GM12878 (cell line): ENCODE results near the gene PACS1. TPM values are rescaled to one million over a fixed set of nuclear protein-coding genes. Genes with fewer than 3 reads are reported as not detected.

ENCODE experiments used
- ATAC-seq: fragments of 200-7000 bp; cut with Tn5 transposase; 3 replicates; pipeline ENCODE4 v1.9.1; 2020; ENCODE audit warnings: mild to moderate bottlenecking, moderate library complexity
- BruUV-seq: library from RNA; stranded (reverse); fragments of 400-500 nt; replicated peaks from 2 replicates; lab custom pipeline; 2021; lab: Mats Ljungman, UMichigan
- CTCF ChIA-PET: fragments of 300-600 bp; sonication (Branson Sonifier 250); formaldehyde crosslinking; extraction: SDS; loops from one replicate; lab custom pipeline; 2021; ENCODE audit warnings: inconsistent platforms; lab: Yijun Ruan, JAX
- POLR2A ChIA-PET: fragments of 350-600 bp; formaldehyde crosslinking; extraction: SDS; loops from one replicate; lab custom pipeline; 2021; ENCODE audit warnings: inconsistent platforms; lab: Charles Lee
- RAD21 ChIA-PET: fragments of 300-600 bp; sonication (Branson Sonifier 250); formaldehyde crosslinking; loops from one replicate; lab custom pipeline; 2023; ENCODE audit warnings: antibody characterized with exemption; ENCODE audit not compliant: unreplicated experiment; lab: Charles Lee
- SMC1A ChIA-PET: fragments of 300-600 bp; sonication (Branson Sonifier 250); formaldehyde crosslinking; loops from one replicate; lab custom pipeline; 2023; ENCODE audit not compliant: unreplicated experiment, uncharacterized antibody; lab: Charles Lee
- DNase-seq: peaks from one replicate; pipeline ENCODE4 v3.0.0-alpha.2; 2011; ENCODE audit warnings: low read depth, low spot score
- FAIRE-seq: peaks from 3 replicates; lab custom pipeline; 2011; peaks lifted over from hg19 to GRCh38; lab: Jason Lieb, UNC
- H2AFZ ChIP-seq: 2 replicates; pipeline ENCODE4 v1.6.0; 2011; ENCODE audit warnings: low read depth, low read length, control low read depth; ENCODE audit not compliant: control insufficient read depth
- H3K27ac ChIP-seq: 2 replicates; pipeline ENCODE4 v1.5.1; 2011; ENCODE audit warnings: control low read depth; ENCODE audit not compliant: control insufficient read depth, insufficient read depth
- H3K27me3 ChIP-seq, 2 experiments: replicated peaks in 1 of 2; 2 replicates each; pipeline versions ENCODE4 v1.6.0 to v1.6.1; 2011; ENCODE audit warnings: low read length in 1 of 2; ENCODE audit not compliant: control insufficient read depth in 2 of 2, insufficient read depth in 2 of 2
- H3K36me3 ChIP-seq, 2 experiments: 2 replicates each; pipeline ENCODE4 v1.5.1; 2011; ENCODE audit warnings: low read length in 1 of 2; ENCODE audit not compliant: control insufficient read depth in 2 of 2, insufficient read depth in 2 of 2
- H3K4me1 ChIP-seq: 2 replicates; pipeline ENCODE4 v1.6.1; 2011; ENCODE audit warnings: mild to moderate bottlenecking, low read length, moderate library complexity, mixed read lengths; ENCODE audit not compliant: control insufficient read depth, insufficient read depth
- H3K4me2 ChIP-seq: 2 replicates; pipeline ENCODE4 v1.6.0; 2011; ENCODE audit warnings: control low read depth; ENCODE audit not compliant: control insufficient read depth, insufficient read depth
- H3K4me3 ChIP-seq: fragments of 200-600 bp; sonication (generic); 2 replicates; pipeline ENCODE4 v1.5.1; 2016
- H3K79me2 ChIP-seq: 2 replicates; pipeline ENCODE4 v1.6.0; 2011; ENCODE audit warnings: low read length; ENCODE audit not compliant: control insufficient read depth, insufficient read depth
- H3K9ac ChIP-seq: 2 replicates; pipeline ENCODE4 v1.8.0; 2011; ENCODE audit warnings: low read length, control low read depth, mixed read lengths; ENCODE audit not compliant: control insufficient read depth, insufficient read depth
- H3K9me3 ChIP-seq: replicated peaks from 3 replicates; pipeline ENCODE4 v1.5.1; 2011; ENCODE audit warnings: mild to moderate bottlenecking, low read length; ENCODE audit not compliant: control insufficient read depth, insufficient read depth
- H4K20me1 ChIP-seq: 2 replicates; pipeline ENCODE4 v1.6.0; 2011; ENCODE audit not compliant: control insufficient read depth, insufficient read depth
- BHLHE40 ChIP-seq, 2 experiments: fragments of 450-650 bp in 1 of 2; IDR thresholded peaks; 2 replicates each; pipeline ENCODE4 v1.6.1; 2011 to 2017; ENCODE audit warnings: low read depth in 2 of 2, borderline replicate concordance in 1 of 2, improper control_type of control experiment in 1 of 2, low read length in 1 of 2, mild to moderate bottlenecking in 1 of 2
- CREM ChIP-seq: IDR thresholded peaks from 2 replicates; pipeline ENCODE4 v1.6.1; 2014; ENCODE audit warnings: antibody characterized with exemption, low read depth
- MEF2A ChIP-seq: IDR thresholded peaks from 2 replicates; pipeline ENCODE4 v1.6.1; 2011; ENCODE audit warnings: low read depth, mild to moderate bottlenecking, low read length, moderate library complexity; ENCODE audit not compliant: insufficient read depth
- MXI1 ChIP-seq: fragments of 150-350 bp; IDR thresholded peaks from 2 replicates; pipeline ENCODE4 v1.6.1; 2011; ENCODE audit warnings: low read depth, mild to moderate bottlenecking, inconsistent platforms, low read length, improper control_type of control experiment
- NFYA ChIP-seq: IDR thresholded peaks from 2 replicates; pipeline ENCODE4 v1.6.1; 2011; ENCODE audit warnings: low read depth, mild to moderate bottlenecking, low read length, improper control_type of control experiment, borderline replicate concordance
- NR2C1 ChIP-seq: fragments of 450-650 bp; IDR thresholded peaks from 2 replicates; pipeline ENCODE4 v1.6.1; 2017; ENCODE audit warnings: antibody characterized with exemption, mild to moderate bottlenecking, moderate library complexity
- PAX8 ChIP-seq: fragments of 450-650 bp; IDR thresholded peaks from 2 replicates; pipeline ENCODE4 v1.6.1; 2017; ENCODE audit warnings: mild to moderate bottlenecking, moderate library complexity
- RB1 ChIP-seq: fragments of 450-650 bp; formaldehyde crosslinking; IDR thresholded peaks from 2 replicates; pipeline ENCODE4 v1.6.1; 2017; ENCODE audit warnings: mild to moderate bottlenecking, borderline replicate concordance
- SUPT20H ChIP-seq: IDR thresholded peaks from 2 replicates; pipeline ENCODE4 v1.6.1; 2011; ENCODE audit warnings: low read depth, mild to moderate bottlenecking, low read length, moderate library complexity, borderline replicate concordance; ENCODE audit not compliant: control insufficient read depth
- YBX1 ChIP-seq: fragments of 450-650 bp; IDR thresholded peaks from 2 replicates; pipeline ENCODE4 v1.6.1; 2016; ENCODE audit warnings: antibody characterized with exemption
- WGBS: methylation state at CpG from one replicate; pipeline ENCODE4 v1.1.6; 2016; ENCODE audit warnings: low lambda C conversion rate; ENCODE audit not compliant: insufficient replicate concordance, insufficient coverage; ENCODE audit errors: missing lambda C conversion rate; 5-methylcytosine and 5-hydroxymethylcytosine counted together
- in situ Hi-C: fragments of 300-500 bp; cut with MboI; formaldehyde crosslinking; loops from 9 replicates; pipeline ENCODE4 v1.14.3; 2018; ENCODE audit warnings: mixed read lengths
- intact Hi-C: fragments of 100-400 bp; cut with micrococcal nuclease; formaldehyde crosslinking; loops from one replicate; pipeline ENCODE4 v1.14.2; 2022; ENCODE audit not compliant: unreplicated experiment
- polyA plus RNA-seq, 11 experiments: library from polyadenylated mRNA; depleted of rRNA in 4 of 11; unstranded in 6 of 11; stranded (reverse) in 5 of 11; fragments of >200 nt; fragmentation: Nextera tagmentation in 4 of 11; fragmentation: Illumina TruSeq in 1 of 11; extraction: Ambion mirVana in 4 of 11; extraction: Trizol in 1 of 11; gene quantifications; 1 replicate in 1 of 11; 2 replicates in 10 of 11; pipeline versions ENCODE4 v1.2.1 to v1.2.3, GENCODE V29; 2011 to 2016; ENCODE audit warnings: inconsistent platforms in 2 of 11, missing spikeins in 2 of 11, low read depth in 1 of 11
- total RNA-seq, 4 experiments: library from RNA; depleted of rRNA in 3 of 4; stranded (reverse); fragments of >200 nt in 3 of 4; fragmentation: Illumina TruSeq in 1 of 4; extraction: Trizol in 1 of 4; gene quantifications; 2 replicates each; pipeline versions ENCODE4 v1.2.1 to v1.2.3, GENCODE V29; 2013 to 2021
- TF ChIP-seq, protein P1 (sequence below): IDR thresholded peaks from 2 replicates; pipeline ENCODE4 v1.6.1; 2012; ENCODE audit warnings: low read depth, low read length, improper control_type of control experiment
- TF ChIP-seq, protein P2 (sequence below), 3 experiments: IDR thresholded peaks in 2 of 3; conservative IDR thresholded peaks in 1 of 3; 2 replicates each; pipeline ENCODE4 v1.5.1; 2011; ENCODE audit warnings: low read depth in 3 of 3, low read length in 3 of 3, mild to moderate bottlenecking in 3 of 3, control low read depth in 2 of 3, moderate library complexity in 2 of 3, inconsistent platforms in 1 of 3, mixed read lengths in 1 of 3; ENCODE audit not compliant: control insufficient read depth in 2 of 3, insufficient read depth in 1 of 3; ENCODE audit errors: extremely low read depth in 1 of 3
- TF ChIP-seq, protein P3 (sequence below): IDR thresholded peaks from 2 replicates; pipeline ENCODE4 v1.6.1; 2011; ENCODE audit warnings: mild to moderate bottlenecking, low read depth, low read length, moderate library complexity; ENCODE audit not compliant: insufficient replicate concordance
- TF ChIP-seq, protein P4 (sequence below): IDR thresholded peaks from 2 replicates; pipeline ENCODE4 v1.6.1; 2011; ENCODE audit warnings: borderline replicate concordance, low read depth, mild to moderate bottlenecking, moderate library complexity, low read length; ENCODE audit not compliant: insufficient read depth, poor library complexity, severe bottlenecking

Gene PACS1
- total and polyA plus RNA-seq, 10 of the 15 experiments (the other 5 are each of a cell fraction or from before 2014, with no cell fraction given) = 1.1 to 74.3 (median 17.9) TPM

DNA sequence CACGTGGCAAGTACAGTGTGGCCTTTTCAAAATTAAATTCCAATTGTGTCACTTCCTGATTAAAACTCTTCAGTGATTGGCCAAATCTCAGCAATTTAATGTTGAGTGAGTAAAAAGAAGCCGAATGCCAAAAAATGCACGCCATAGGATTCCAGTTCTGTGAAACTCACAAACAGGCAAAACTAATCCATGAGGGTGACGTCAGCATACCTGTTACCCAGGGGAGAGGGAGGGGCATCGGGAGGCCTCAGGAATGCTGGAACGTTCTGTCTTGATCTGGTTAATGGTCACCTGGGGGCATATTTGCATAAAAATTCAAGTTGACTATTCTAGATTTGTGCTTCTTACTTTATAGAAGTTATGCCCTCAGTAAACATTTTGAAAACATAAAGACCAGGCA, 158.4 kb downstream of the PACS1 start:
- RAD21 ChIA-PET = no interaction called here
- POLR2A ChIA-PET = no interaction called here
- Histone ChIP-seq H3K27me3 (no peaks in the 10 kb centered on the region), H3K9me3 (no peaks in the 10 kb centered on the region), H3K4me3 (no peak overlapping the region), H3K27ac (no peak overlapping the region), H3K4me1 (no peaks in the 10 kb centered on the region), H3K4me2 (no peak overlapping the region), H3K79me2 (no peaks in the 10 kb centered on the region), H2AFZ (no peak overlapping the region), H3K36me3 (peaks cover 10 to 38% of the 10 kb centered on the region in 2 experiments; a peak in 3 of 4 replicates), H3K9ac (no peak overlapping the region), H4K20me1 (no peaks in the 10 kb centered on the region)
- no peak for FAIRE-seq
- intact Hi-C loops = no loop called here
- BruUV-seq = no TSS peak
- in situ Hi-C loops = no loop called here
- no peak for ATAC-seq
- SMC1A ChIA-PET = no interaction called here
- WGBS = 80% methylated on average over 6 of the region's 6 CpGs
- CTCF ChIA-PET = no interaction called here
- DNase-seq = no peak
- TF ChIP-seq SUPT20H (no peak), MXI1 (no peak), RB1 (no peak), CREM (no peak), NFYA (no peak), MEF2A (no peak), BHLHE40 (IDR thresholded peaks at IDR 0.05; ENCODE audit: borderline replicate concordance in 1 of 2, low read depth in 2 of 2, low read length in 1 of 2) (no peak), YBX1 (no peak), NR2C1 (no peak), PAX8 (no peak)
- TF ChIP-seq, protein P1, sequence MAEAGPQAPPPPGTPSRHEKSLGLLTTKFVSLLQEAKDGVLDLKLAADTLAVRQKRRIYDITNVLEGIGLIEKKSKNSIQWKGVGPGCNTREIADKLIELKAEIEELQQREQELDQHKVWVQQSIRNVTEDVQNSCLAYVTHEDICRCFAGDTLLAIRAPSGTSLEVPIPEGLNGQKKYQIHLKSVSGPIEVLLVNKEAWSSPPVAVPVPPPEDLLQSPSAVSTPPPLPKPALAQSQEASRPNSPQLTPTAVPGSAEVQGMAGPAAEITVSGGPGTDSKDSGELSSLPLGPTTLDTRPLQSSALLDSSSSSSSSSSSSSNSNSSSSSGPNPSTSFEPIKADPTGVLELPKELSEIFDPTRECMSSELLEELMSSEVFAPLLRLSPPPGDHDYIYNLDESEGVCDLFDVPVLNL = no peak
- TF ChIP-seq, protein P2, sequence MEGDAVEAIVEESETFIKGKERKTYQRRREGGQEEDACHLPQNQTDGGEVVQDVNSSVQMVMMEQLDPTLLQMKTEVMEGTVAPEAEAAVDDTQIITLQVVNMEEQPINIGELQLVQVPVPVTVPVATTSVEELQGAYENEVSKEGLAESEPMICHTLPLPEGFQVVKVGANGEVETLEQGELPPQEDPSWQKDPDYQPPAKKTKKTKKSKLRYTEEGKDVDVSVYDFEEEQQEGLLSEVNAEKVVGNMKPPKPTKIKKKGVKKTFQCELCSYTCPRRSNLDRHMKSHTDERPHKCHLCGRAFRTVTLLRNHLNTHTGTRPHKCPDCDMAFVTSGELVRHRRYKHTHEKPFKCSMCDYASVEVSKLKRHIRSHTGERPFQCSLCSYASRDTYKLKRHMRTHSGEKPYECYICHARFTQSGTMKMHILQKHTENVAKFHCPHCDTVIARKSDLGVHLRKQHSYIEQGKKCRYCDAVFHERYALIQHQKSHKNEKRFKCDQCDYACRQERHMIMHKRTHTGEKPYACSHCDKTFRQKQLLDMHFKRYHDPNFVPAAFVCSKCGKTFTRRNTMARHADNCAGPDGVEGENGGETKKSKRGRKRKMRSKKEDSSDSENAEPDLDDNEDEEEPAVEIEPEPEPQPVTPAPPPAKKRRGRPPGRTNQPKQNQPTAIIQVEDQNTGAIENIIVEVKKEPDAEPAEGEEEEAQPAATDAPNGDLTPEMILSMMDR (IDR thresholded peaks at IDR 0.05 in 2 of 3, conservative IDR thresholded peaks at IDR 0.05 in 1 of 3; ENCODE audit: control insufficient read depth in 2 of 3, extremely low read depth in 1 of 3, insufficient read depth in 1 of 3, low read depth in 3 of 3, low read length in 3 of 3) = no peak
- TF ChIP-seq, protein P3, sequence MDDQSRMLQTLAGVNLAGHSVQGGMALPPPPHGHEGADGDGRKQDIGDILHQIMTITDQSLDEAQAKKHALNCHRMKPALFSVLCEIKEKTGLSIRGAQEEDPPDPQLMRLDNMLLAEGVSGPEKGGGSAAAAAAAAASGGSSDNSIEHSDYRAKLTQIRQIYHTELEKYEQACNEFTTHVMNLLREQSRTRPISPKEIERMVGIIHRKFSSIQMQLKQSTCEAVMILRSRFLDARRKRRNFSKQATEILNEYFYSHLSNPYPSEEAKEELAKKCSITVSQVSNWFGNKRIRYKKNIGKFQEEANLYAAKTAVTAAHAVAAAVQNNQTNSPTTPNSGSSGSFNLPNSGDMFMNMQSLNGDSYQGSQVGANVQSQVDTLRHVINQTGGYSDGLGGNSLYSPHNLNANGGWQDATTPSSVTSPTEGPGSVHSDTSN = no peak
- TF ChIP-seq, protein P4, sequence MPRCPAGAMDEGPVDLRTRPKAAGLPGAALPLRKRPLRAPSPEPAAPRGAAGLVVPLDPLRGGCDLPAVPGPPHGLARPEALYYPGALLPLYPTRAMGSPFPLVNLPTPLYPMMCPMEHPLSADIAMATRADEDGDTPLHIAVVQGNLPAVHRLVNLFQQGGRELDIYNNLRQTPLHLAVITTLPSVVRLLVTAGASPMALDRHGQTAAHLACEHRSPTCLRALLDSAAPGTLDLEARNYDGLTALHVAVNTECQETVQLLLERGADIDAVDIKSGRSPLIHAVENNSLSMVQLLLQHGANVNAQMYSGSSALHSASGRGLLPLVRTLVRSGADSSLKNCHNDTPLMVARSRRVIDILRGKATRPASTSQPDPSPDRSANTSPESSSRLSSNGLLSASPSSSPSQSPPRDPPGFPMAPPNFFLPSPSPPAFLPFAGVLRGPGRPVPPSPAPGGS = no peak
